GM12865 (cell line): ENCODE data around the gene TMEM132A.
A peak's percentile ranks its signal among the peaks of the same experiment; 100 is the strongest.
"Not testable (repeated sequence)": the region's sequence is repeated elsewhere in the genome, so short reads cannot be mapped to it uniquely, and the experiment has no call there.

Experiments used
- DNase-seq: peaks from one replicate; pipeline ENCODE4 v3.0.0; 2010; ENCODE audit warnings: low read depth
- H3K4me3 ChIP-seq: 2 replicates; pipeline ENCODE4 v1.5.1; 2011; ENCODE audit warnings: mild to moderate bottlenecking, low read depth, low read length, control low read depth
- TF ChIP-seq, protein P1 (sequence below): IDR thresholded peaks from 2 replicates; pipeline ENCODE4 v1.5.1; 2011; ENCODE audit warnings: low read length, control low read depth, low read depth, inconsistent platforms; ENCODE audit not compliant: insufficient read depth; ENCODE audit errors: missing control alignments

TMEM132A gene

DNA sequence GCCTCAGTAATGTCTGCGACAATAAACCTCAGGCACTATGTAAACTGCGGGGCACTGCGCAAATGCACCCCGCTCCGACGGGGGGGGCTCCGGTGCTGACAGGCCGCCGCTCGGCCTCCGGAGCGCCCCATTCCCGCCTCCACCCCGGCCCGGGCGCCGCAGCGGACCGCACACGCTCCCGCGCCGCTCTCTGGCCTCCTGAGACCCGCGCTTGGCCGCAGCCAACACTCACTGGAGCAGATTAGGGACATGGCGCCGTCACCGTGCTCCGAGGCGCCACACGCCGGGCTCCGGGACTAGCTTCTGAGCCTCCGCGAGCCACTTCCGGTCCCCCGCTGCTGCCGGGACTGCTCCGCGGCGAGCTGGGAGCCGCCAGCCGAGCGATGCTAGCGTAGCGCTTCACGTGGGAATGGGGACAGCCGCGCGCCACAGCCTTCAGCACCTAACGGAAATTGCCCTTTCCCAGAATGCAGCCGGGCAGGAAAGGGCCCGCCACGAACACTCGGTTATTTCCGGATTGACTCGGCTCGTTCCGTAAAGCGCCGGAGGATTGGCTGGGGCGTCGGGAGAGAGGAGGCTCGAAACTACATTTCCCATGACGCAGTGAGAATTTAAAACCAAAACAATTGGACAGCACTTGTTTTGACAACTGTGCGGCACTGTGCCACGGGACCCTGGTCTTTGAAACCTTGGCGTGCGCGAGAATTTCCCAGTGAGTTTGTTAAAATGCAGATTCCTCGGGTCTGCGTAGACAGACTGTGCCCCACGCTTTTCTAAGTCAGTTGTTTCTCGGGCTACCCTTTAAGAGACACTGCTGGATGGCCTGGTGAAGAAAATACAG is 17.9 kb upstream of the TMEM132A start, which contains the start of gene PRPF19:
Gene PRPF19 (minus strand): TSS at position 454 of the 841 bp plus-strand sequence. CDS start 203 bp downstream, at position 251.
- peak within 1 kb of the TSS; percentile 74 for H3K4me3 ChIP-seq
- TF ChIP-seq, protein P1, sequence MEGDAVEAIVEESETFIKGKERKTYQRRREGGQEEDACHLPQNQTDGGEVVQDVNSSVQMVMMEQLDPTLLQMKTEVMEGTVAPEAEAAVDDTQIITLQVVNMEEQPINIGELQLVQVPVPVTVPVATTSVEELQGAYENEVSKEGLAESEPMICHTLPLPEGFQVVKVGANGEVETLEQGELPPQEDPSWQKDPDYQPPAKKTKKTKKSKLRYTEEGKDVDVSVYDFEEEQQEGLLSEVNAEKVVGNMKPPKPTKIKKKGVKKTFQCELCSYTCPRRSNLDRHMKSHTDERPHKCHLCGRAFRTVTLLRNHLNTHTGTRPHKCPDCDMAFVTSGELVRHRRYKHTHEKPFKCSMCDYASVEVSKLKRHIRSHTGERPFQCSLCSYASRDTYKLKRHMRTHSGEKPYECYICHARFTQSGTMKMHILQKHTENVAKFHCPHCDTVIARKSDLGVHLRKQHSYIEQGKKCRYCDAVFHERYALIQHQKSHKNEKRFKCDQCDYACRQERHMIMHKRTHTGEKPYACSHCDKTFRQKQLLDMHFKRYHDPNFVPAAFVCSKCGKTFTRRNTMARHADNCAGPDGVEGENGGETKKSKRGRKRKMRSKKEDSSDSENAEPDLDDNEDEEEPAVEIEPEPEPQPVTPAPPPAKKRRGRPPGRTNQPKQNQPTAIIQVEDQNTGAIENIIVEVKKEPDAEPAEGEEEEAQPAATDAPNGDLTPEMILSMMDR: no peak
- DNase-seq: peak; percentile 98

DNA sequence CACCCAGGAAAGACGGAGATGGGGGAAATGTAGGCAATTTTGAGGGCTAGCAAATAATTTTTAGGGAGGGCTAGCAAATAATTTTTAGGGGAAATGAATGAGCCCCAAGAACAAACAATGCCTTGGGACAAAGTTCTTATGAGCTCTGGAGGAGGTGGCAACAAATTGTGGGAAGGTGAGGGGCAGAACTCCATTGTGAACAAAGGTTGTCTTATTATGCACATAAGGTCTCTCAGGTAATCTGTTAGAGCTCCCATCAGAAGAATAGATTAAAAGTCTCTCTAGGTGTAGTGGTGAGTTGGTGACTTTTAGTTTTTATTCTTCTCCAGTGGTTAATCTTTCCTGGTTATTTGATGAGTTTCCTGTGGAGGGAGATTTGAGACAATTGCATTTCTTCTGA is 15.5 kb upstream of the TMEM132A start:
- TF ChIP-seq, protein P1: no peak
- no peak overlapping the region for H3K4me3 ChIP-seq
- no peak for DNase-seq

DNA sequence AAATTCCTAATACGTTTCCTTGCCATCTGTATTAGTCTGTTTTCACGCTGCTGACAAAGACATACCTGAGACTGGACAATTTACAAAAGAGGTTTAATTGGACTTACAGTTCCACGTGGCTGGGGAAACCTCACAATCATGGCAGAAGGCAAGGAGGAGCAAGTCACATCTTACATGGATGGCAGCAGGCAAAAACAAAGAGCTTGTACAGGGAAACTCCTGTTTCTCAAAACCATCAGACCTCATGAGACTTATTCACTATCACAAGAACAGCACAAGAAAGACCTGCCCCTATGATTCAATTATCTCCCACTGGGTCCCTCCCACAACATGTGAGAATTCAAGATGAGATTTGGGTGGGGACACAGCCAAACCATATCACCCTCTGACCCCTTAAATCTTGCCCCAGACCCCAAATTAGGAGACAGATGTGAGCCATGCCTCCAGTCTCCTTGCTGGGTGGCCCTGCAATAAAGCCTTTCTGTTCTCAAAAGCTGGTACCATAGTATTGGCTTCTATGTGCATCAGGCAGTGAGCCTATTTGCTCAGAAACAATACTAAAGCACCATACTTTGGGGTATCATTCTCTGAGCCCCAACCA is 14.5 kb upstream of the TMEM132A start:
- DNase-seq: peak; percentile 39

DNA sequence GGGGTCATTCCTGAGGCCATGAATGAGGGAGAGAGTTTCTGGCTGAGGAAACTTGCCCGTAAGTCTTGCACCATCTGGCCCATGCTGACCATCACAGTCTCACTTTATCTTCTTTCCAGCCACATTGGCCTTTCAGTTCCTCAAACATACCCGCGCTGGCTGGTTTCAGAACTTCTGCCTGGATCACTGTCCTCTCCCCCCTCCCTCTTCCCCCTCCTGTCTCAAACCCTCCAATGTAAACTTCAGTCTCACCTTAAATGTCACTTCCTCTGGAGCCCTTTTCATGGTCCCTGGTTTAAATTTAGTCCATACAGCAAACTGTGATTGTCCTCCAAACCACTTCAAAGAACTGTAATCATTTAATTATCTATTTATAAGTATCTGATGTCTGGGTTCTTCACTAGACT is 14.0 kb upstream of the TMEM132A start:
- peak; percentile 96 for DNase-seq
- no peak overlapping the region for H3K4me3 ChIP-seq
- TF ChIP-seq, protein P1: no peak

More for the DNA sequence above, 14.5 kb upstream of the TMEM132A start:
- not testable (repeated sequence) for H3K4me3 ChIP-seq

DNA sequence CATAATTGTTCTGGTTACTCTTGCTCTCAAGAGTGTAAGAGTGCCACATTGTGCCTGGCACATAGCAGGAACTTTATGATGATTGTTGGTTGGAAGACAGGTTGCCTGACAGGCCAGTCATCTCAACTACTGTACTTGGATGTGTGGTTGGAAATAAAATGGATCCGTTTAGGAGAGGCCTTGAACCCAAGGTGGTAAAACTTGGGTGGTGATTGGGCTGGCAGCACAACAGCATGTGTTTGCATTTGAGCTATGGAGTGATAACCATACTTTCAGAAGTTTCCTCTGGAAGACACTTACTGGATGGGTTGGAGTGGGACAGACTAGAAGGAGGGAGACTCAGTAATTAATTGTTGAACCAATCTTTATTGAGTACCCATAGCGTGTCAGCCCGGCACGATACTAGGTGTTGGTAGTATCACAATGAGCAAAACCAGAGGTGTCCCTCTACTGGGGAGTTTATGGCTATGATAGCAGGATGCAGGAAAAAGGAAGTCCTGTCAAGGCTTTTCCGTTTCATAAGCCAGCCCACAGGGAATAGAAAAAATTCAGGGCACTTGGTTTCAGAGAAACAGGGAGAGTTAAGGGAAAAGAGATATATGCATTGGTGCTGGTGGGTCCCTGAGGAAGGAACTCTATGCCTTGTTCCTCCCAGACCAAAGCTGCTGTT is 13.4 kb upstream of the TMEM132A start:
- H3K4me3 ChIP-seq: no peak overlapping the region
- DNase-seq: peak; percentile 73
- TF ChIP-seq, protein P1: peak; percentile 15

DNA sequence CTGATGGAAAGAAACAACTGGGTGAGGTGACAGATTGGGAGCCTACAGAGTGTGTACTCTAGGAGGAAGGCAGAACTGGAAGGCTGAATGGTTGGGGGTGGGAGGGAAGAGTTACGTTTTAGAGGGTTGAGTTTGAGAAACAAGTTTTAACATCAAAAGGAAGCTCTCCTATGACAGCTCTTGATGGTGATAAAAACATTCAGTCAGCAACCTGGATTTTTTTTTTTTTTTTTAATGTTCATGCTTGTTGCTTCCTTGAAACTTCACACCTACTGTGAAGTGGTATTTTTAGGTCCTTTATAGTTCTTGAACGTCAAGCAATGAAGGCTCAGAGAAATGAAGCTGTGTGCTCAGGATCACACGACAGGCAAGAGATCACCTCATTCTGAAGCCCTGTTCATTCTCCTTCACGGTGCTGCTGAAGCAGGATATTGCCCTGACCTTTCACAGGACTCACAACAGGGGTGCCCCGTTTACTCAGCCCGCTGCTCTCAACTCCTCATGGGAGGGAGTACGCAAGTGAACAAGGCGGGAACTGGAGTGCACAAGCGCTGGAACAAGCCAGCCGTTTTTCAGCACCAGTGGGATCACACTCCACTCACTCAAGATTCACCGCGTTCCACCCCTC is 11.9 kb upstream of the TMEM132A start:
- TF ChIP-seq, protein P1: no peak
- DNase-seq: no peak
- no peak overlapping the region for H3K4me3 ChIP-seq

DNA sequence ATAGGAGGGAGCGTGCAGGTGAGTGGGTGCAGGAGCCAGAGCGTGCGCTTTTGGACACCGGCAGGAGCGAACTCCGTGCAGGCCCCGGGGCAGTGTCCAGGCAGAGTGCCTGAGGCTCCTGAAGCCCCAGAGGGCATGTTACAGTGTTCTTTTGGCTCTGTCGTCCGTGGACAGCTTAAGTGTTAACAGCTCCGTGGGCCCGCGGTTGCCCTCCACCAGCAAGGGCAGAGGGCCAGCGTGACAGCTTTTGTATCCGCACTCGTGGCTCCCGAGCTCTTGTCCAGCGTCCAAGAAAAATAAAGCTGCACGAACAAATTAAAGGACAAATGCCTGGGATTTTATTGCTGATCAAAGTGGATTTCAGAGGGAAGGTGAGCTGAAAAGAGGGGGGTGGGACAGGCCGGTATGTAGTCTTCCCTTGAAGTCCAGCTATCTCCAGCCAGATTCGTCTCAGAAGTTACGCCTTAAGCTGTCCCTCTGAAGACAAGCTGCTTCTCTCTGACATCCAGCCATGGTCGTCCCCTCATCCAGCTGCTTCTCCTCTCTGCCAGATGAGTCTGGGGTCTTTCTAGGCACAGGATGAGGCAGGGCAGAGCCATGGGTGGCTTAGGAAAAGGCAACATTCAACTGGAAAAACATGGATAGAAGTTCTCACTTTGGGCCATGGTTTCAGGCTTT is 11.3 kb upstream of the TMEM132A start:
- TF ChIP-seq, protein P1: no peak
- DNase-seq: no peak
- H3K4me3 ChIP-seq: no peak overlapping the region
